ENCODE data around the gene ULK1. TPM values are rescaled to one million over a fixed set of nuclear protein-coding genes. Genes with fewer than 3 reads are reported as not detected.

Gene ULK1
- total and polyA plus RNA-seq, 8 donors, result 23.3 to 106 (median 54.2) TPM

DNA sequence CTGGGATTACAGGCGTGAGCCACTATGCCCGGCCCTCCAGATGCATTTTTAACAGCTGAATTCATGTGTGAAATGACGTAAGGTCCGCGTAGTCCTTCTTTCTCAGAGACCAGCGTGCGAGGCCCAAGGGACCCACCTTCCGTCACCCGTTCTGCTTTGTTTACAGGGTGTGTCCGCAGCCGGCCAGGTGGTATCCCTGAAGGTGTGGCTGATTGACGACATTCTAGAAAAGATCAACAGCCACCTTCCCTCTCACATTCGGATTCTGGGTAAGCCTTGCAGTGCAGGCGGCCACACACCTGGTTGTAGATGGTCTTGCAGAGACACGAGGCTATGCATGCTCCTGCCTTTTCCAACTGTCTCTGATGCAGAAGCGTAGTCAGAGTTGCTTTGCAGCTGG, 44.6 kb downstream of the ULK1 start:
- FAIRE-seq, result no peak
- Histone ChIP-seq H3K4me3 (no peak overlapping the region), H3K27ac (no peak overlapping the region), H3K27me3 (no peaks in the 10 kb centered on the region), H3K4me1 (no peaks in the 10 kb centered on the region), H3K9me3 (no peaks in the 10 kb centered on the region), H3K36me3 (peaks cover 0 to 8% (median 8%) of the 10 kb centered on the region in 3 donors)
- whole genome bisulfite sequencing, 2 donors, result 91 to 93% methylated on average over 16 of the region's 16 CpGs
- TF ChIP-seq, protein P1, sequence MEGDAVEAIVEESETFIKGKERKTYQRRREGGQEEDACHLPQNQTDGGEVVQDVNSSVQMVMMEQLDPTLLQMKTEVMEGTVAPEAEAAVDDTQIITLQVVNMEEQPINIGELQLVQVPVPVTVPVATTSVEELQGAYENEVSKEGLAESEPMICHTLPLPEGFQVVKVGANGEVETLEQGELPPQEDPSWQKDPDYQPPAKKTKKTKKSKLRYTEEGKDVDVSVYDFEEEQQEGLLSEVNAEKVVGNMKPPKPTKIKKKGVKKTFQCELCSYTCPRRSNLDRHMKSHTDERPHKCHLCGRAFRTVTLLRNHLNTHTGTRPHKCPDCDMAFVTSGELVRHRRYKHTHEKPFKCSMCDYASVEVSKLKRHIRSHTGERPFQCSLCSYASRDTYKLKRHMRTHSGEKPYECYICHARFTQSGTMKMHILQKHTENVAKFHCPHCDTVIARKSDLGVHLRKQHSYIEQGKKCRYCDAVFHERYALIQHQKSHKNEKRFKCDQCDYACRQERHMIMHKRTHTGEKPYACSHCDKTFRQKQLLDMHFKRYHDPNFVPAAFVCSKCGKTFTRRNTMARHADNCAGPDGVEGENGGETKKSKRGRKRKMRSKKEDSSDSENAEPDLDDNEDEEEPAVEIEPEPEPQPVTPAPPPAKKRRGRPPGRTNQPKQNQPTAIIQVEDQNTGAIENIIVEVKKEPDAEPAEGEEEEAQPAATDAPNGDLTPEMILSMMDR (IDR thresholded peaks at IDR 0.05), result no peak
- DNase-seq, result peak in 1 of 6 donors; percentile 33
- intact Hi-C loops (cut with DNase I), result no loop called here
- ATAC-seq, result no peak

DNA sequence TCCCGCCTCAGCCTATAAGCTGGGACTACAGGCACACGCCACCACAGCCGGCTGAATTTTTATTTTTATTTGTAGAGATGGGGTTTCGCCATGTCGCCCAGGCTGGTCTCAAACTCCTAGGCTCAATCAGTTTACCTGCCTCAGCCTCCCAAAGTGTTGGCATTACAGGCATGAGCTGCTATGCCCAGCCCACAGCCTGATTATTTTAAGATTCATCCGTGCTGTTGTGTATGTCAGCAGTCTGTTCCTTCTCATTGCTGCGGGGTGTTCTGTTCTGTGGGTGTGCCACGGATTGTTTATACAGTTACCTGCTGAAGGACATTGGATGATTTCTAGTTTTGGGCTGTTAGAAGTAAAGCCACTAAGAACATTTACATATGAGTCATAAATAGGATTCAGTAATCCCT, 45.7 kb downstream of the ULK1 start:
- H3K4me3 ChIP-seq, result no peak overlapping the region
- H3K4me1 ChIP-seq, result no peaks in the 10 kb centered on the region
- TF ChIP-seq, protein P1 (IDR thresholded peaks at IDR 0.05), result no peak
- no peak overlapping the region for H3K27ac ChIP-seq
- intact Hi-C loops (cut with DNase I), result no loop called here
- DNase-seq (peak in 1 of 6 donors; percentile 19), ATAC-seq (no peak), FAIRE-seq (no peak)
- no peaks in the 10 kb centered on the region for H3K27me3 ChIP-seq
- 69 to 79% methylated on average over 8 of the region's 8 CpGs for WGBS, 2 donors
- H3K36me3 ChIP-seq, result peaks cover 0 to 8% (median 7%) of the 10 kb centered on the region in 3 donors
- H3K9me3 ChIP-seq, result no peaks in the 10 kb centered on the region

DNA sequence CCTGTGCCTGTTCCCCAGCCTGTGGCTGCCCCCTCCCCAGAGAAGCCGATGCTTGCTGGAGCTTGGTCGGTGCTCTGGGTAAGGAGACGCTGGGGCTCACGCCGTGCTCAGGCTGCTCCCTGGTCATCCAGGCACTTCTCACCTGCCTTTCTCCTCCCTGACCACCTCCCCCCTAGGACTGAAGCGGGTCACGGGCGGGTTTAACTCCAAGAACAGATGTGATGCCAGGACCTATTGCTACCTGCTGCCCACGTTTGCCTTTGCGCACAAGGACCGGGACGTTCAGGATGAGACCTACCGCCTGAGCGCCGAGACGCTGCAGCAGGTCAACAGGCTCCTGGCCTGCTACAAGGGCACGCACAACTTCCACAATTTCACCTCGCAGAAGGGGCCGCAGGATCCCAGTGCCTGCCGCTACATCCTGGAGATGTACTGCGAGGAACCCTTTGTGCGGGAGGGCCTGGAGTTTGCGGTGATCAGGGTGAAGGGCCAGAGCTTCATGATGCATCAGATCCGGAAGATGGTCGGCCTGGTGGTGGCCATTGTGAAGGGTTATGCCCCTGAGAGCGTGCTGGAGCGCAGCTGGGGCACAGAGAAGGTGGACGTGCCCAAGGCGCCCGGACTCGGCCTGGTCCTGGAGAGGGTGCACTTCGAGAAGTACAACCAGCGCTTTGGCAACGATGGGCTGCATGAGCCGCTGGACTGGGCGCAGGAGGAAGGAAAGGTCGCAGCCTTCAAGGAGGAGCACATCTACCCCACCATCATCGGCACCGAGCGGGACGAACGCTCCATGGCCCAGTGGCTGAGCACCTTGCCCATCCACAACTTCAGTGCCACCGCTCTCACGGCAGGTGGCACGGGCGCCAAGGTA, 46.9 kb downstream of the ULK1 start:
- Histone ChIP-seq H3K9me3 (no peaks in the 10 kb centered on the region), H3K4me1 (no peaks in the 10 kb centered on the region), H3K4me3 (no peak overlapping the region), H3K27ac (no peak overlapping the region), H3K27me3 (no peaks in the 10 kb centered on the region), H3K36me3 (peaks cover 0 to 8% (median 7%) of the 10 kb centered on the region in 3 donors)
- TF ChIP-seq, protein P1 (IDR thresholded peaks at IDR 0.05), result no peak
- FAIRE-seq (no peak), DNase-seq (peak in 1 of 6 donors; percentile 43), ATAC-seq (no peak)
- 95 to 96% methylated on average over 45 to 46 of the region's 46 CpGs for WGBS, 2 donors
- intact Hi-C loops (cut with DNase I), result no loop called here

DNA sequence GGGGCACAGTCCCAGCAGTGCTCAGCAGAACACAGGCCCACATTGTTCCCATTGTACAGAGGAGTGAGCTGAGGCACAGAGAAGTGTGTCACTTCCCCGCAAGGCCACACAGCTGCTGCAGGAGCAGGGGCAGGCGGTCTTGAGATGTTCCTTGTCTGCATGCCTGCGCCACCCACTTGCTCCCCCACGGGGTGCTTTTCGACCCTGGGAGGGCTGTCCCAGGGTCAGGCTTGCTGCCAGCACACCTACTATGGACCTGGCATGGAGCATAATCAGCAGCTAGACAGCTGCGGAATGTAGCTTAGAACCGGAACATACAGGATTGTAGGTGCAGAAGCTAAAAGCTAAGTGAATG, 47.5 kb downstream of the ULK1 start:
- peak in 1 of 6 donors; percentile 25 for DNase-seq
- Histone ChIP-seq H3K4me1 (no peaks in the 10 kb centered on the region), H3K4me3 (no peak overlapping the region), H3K9me3 (no peaks in the 10 kb centered on the region), H3K27me3 (no peaks in the 10 kb centered on the region), H3K27ac (no peak overlapping the region), H3K36me3 (peaks cover 0 to 8% (median 7%) of the 10 kb centered on the region in 3 donors)
- TF ChIP-seq, protein P1 (IDR thresholded peaks at IDR 0.05), result no peak
- ATAC-seq, result no peak
- WGBS, 2 donors, result 90 to 92% methylated on average over 7 of the region's 7 CpGs
- intact Hi-C loops (cut with DNase I), result no loop called here
- no peak for FAIRE-seq

DNA sequence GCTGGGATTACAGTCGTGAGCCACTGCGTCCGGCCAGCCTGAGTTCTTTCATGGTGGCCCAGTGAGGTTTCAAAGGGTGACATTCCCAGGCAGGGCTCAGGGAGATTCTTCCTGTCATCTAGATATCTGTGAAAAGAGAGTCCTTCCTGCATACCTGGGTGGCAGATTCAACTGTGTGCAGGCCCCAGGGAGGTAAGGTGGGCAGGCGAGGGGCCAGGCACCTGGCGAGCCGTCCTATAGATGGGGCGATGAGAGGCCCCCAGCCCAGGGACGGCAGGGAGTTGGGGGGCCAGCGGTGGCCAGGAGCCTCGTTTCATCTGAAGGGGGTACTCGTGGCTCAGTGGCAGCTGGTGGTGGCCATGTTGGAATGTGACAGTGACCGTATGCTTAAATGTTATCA, 48.2 kb downstream of the ULK1 start:
- peak in 1 of 6 donors; percentile 30 for DNase-seq
- peaks cover 0 to 8% (median 7%) of the 10 kb centered on the region in 3 donors for H3K36me3 ChIP-seq
- no peak for FAIRE-seq

More for the DNA sequence above, 48.2 kb downstream of the ULK1 start:
- intact Hi-C loops (cut with DNase I), result no loop called here
- no peak for ATAC-seq
- 92 to 95% methylated on average over 12 of the region's 12 CpGs for WGBS, 2 donors
- Histone ChIP-seq H3K9me3 (no peaks in the 10 kb centered on the region), H3K27ac (no peak overlapping the region), H3K4me1 (no peaks in the 10 kb centered on the region), H3K4me3 (no peak overlapping the region), H3K27me3 (no peaks in the 10 kb centered on the region)
- TF ChIP-seq, protein P1 (IDR thresholded peaks at IDR 0.05), result no peak

All from pancreas (tissue), 10 donors.